Nephron (organoid): ENCODE measurements around the gene MC5R.

Source experiments
- H3K27ac Mint-ChIP-seq, 3 experiments: 2 replicates each; pipeline ENCODE4 v1.8.0; 2020; ENCODE audit warnings: mixed read lengths in 3 of 3, mild to moderate bottlenecking in 2 of 3, moderate library complexity in 1 of 3
- H3K27me3 Mint-ChIP-seq: 2 replicates; pipeline ENCODE4 v1.8.0; 2021; ENCODE audit warnings: low read depth, mild to moderate bottlenecking, moderate library complexity, mixed read lengths
- H3K36me3 Mint-ChIP-seq: 2 replicates; pipeline ENCODE4 v1.8.0; 2020; ENCODE audit warnings: low read depth, mixed read lengths
- H3K4me1 Mint-ChIP-seq: 2 replicates; pipeline ENCODE4 v1.8.0; 2020; ENCODE audit warnings: mixed read lengths
- H3K4me3 Mint-ChIP-seq, 3 experiments: 2 replicates each; pipeline ENCODE4 v1.8.0; 2020; ENCODE audit warnings: mild to moderate bottlenecking in 3 of 3, mixed read lengths in 3 of 3, moderate library complexity in 2 of 3
- H3K9me3 Mint-ChIP-seq: 2 replicates; pipeline ENCODE4 v1.8.0; 2020; ENCODE audit warnings: mixed read lengths
- CTCF ChIP-seq, 3 experiments: fragments of 200-600 bp; sonication (generic); IDR thresholded peaks; one replicate each; pipeline ENCODE4 v1.5.0; 2021; ENCODE audit warnings: antibody characterized with exemption in 3 of 3; ENCODE audit not compliant: unreplicated experiment in 3 of 3

MC5R gene

GRCh38 chr18:13799396-13799795 lies 24.6 kb upstream of the MC5R start:
- Mint-ChIP-seq H3K27me3 (peaks cover 59% of the 10 kb centered on the region), H3K27ac (no peak overlapping the region), H3K4me3 (no peak overlapping the region), H3K4me1 (peaks cover 10% of the 10 kb centered on the region), H3K9me3 (no peaks in the 10 kb centered on the region), H3K36me3 (no peaks in the 10 kb centered on the region)
- TF ChIP-seq CTCF (IDR thresholded peaks at IDR 0.05; ENCODE audit: unreplicated experiment in 3 of 3) = no peak

GRCh38 chr18:13800505-13801259 lies 23.3 kb upstream of the MC5R start:
- Mint-ChIP-seq H3K4me3 (peak overlapping the region; percentile 62 to 73 (median 71)), H3K27me3 (peaks cover 62% of the 10 kb centered on the region), H3K36me3 (no peaks in the 10 kb centered on the region), H3K4me1 (peaks cover 10% of the 10 kb centered on the region), H3K9me3 (no peaks in the 10 kb centered on the region), H3K27ac (no peak overlapping the region)
- TF ChIP-seq CTCF (IDR thresholded peaks at IDR 0.05; ENCODE audit: unreplicated experiment in 3 of 3) = peak; percentile 36 to 43 (median 38)

GRCh38 chr18:13801260-13801601 lies 22.7 kb upstream of the MC5R start:
- H3K27me3 Mint-ChIP-seq = peaks cover 68% of the 10 kb centered on the region
- H3K4me1 Mint-ChIP-seq = peaks cover 10% of the 10 kb centered on the region
- peak overlapping the region; percentile 62 to 73 (median 71) for H3K4me3 Mint-ChIP-seq
- H3K9me3 Mint-ChIP-seq = no peaks in the 10 kb centered on the region
- TF ChIP-seq CTCF (IDR thresholded peaks at IDR 0.05; ENCODE audit: unreplicated experiment in 3 of 3) = no peak
- H3K27ac Mint-ChIP-seq = no peak overlapping the region
- H3K36me3 Mint-ChIP-seq = no peaks in the 10 kb centered on the region

GRCh38 chr18:13804305-13804704 lies 19.6 kb upstream of the MC5R start:
- H3K9me3 Mint-ChIP-seq = no peaks in the 10 kb centered on the region
- no peak overlapping the region for H3K27ac Mint-ChIP-seq
- H3K4me1 Mint-ChIP-seq = peaks cover 4% of the 10 kb centered on the region
- no peaks in the 10 kb centered on the region for H3K36me3 Mint-ChIP-seq
- no peak overlapping the region for H3K4me3 Mint-ChIP-seq
- peaks cover 49% of the 10 kb centered on the region for H3K27me3 Mint-ChIP-seq
- no peak for TF ChIP-seq CTCF (IDR thresholded peaks at IDR 0.05; ENCODE audit: unreplicated experiment in 3 of 3)

GRCh38 chr18:13808294-13809042 lies 15.5 kb upstream of the MC5R start:
- H3K9me3 Mint-ChIP-seq = no peaks in the 10 kb centered on the region

More at GRCh38 chr18:13808294-13809042, 15.5 kb upstream of the MC5R start:
- no peaks in the 10 kb centered on the region for H3K36me3 Mint-ChIP-seq
- TF ChIP-seq CTCF (IDR thresholded peaks at IDR 0.05; ENCODE audit: unreplicated experiment in 3 of 3) = no peak
- peaks cover 31% of the 10 kb centered on the region for H3K27me3 Mint-ChIP-seq
- no peak overlapping the region for H3K4me3 Mint-ChIP-seq
- no peak overlapping the region for H3K27ac Mint-ChIP-seq
- H3K4me1 Mint-ChIP-seq = no peaks in the 10 kb centered on the region
